Neuronal stem cell (in vitro differentiated cells): ENCODE measurements around the gene BRMS1.

Source experiments
- DNase-seq: peaks from one replicate; pipeline ENCODE4 v3.0.0-alpha.2; 2013; ENCODE audit warnings: low spot score
- H2AFZ ChIP-seq: one replicate; pipeline ENCODE4 v1.6.1; 2013; ENCODE audit warnings: mild to moderate bottlenecking, low read length, inconsistent platforms
- H2AK5ac ChIP-seq: 2 replicates; pipeline ENCODE4 v1.6.1; 2013; ENCODE audit warnings: low read depth, mild to moderate bottlenecking, inconsistent platforms, low read length, moderate library complexity, mixed read lengths
- H2BK120ac ChIP-seq: 2 replicates; pipeline ENCODE4 v1.6.1; 2013; ENCODE audit warnings: low read depth, mild to moderate bottlenecking, inconsistent platforms, low read length, moderate library complexity, mixed read lengths
- H2BK12ac ChIP-seq: one replicate; pipeline ENCODE4 v1.6.1; 2013; ENCODE audit warnings: low read length, inconsistent platforms
- H2BK15ac ChIP-seq: 2 replicates; pipeline ENCODE4 v1.6.1; 2013; ENCODE audit warnings: mild to moderate bottlenecking, low read length, inconsistent platforms, mixed read lengths
- H2BK5ac ChIP-seq: one replicate; pipeline ENCODE4 v1.6.1; 2013; ENCODE audit warnings: inconsistent platforms, mild to moderate bottlenecking, low read length, moderate library complexity
- H3K14ac ChIP-seq: one replicate; pipeline ENCODE4 v1.6.1; 2013; ENCODE audit warnings: low read length, inconsistent platforms
- H3K18ac ChIP-seq: 2 replicates; pipeline ENCODE4 v1.6.1; 2013; ENCODE audit warnings: low read length, inconsistent platforms
- H3K23ac ChIP-seq: 2 replicates; pipeline ENCODE4 v1.6.1; 2013; ENCODE audit warnings: low read depth, mild to moderate bottlenecking, mixed read lengths, low read length, inconsistent platforms; ENCODE audit not compliant: poor library complexity
- H3K27ac ChIP-seq: replicated peaks from 3 replicates; pipeline ENCODE4 v1.5.1; 2013; ENCODE audit warnings: low read length, inconsistent platforms
- H3K27me3 ChIP-seq, 3 experiments: 2 replicates each; pipeline ENCODE4 v1.6.1; 2013; ENCODE audit warnings: low read length in 3 of 3, mild to moderate bottlenecking in 2 of 3, inconsistent platforms in 1 of 3, low read depth in 1 of 3, mixed read lengths in 1 of 3, moderate library complexity in 1 of 3; ENCODE audit not compliant: control insufficient read depth in 3 of 3, insufficient read depth in 3 of 3
- H3K36me3 ChIP-seq, 2 donors: replicated peaks in 1 of 2; 2 replicates each; pipeline ENCODE4 v1.6.1; 2013; ENCODE audit warnings: low read length in 2 of 2; ENCODE audit not compliant: control insufficient read depth in 2 of 2, insufficient read depth in 2 of 2
- H3K4ac ChIP-seq: 2 replicates; pipeline ENCODE4 v1.6.1; 2013; ENCODE audit warnings: inconsistent platforms, mild to moderate bottlenecking, low read length, moderate library complexity
- H3K4me1 ChIP-seq, 2 donors: 1 replicate in 1 of 2; 2 replicates in 1 of 2; pipeline ENCODE4 v1.6.1; 2013; ENCODE audit warnings: low read length in 2 of 2, low read depth in 1 of 2; ENCODE audit not compliant: control insufficient read depth in 2 of 2, insufficient read depth in 1 of 2
- H3K4me2 ChIP-seq: one replicate; pipeline ENCODE4 v1.6.1; 2013; ENCODE audit warnings: mild to moderate bottlenecking, low read length, inconsistent platforms; ENCODE audit not compliant: insufficient read depth, poor library complexity, severe bottlenecking
- H3K4me3 ChIP-seq, 2 donors: 2 replicates each; pipeline ENCODE4 v1.5.1; 2013; ENCODE audit warnings: low read length in 2 of 2, mild to moderate bottlenecking in 2 of 2, inconsistent platforms in 1 of 2, moderate library complexity in 1 of 2
- H3K79me1 ChIP-seq: one replicate; pipeline ENCODE4 v1.6.1; 2013; ENCODE audit warnings: low read depth, mild to moderate bottlenecking, inconsistent platforms, low read length, moderate library complexity
- H3K9ac ChIP-seq: one replicate; pipeline ENCODE4 v1.6.1; 2013; ENCODE audit warnings: mild to moderate bottlenecking, low read depth, low read length, inconsistent platforms; ENCODE audit not compliant: poor library complexity
- H3K9me3 ChIP-seq, 2 donors: replicated peaks in 1 of 2; 2 replicates each; pipeline versions ENCODE3 to v1.6.1; 2013; ENCODE audit warnings: low read length in 2 of 2, mild to moderate bottlenecking in 2 of 2, inconsistent platforms in 1 of 2, low read depth in 1 of 2, mixed read lengths in 1 of 2, moderate library complexity in 1 of 2; ENCODE audit not compliant: control insufficient read depth in 2 of 2, insufficient read depth in 1 of 2
- H4K8ac ChIP-seq: one replicate; pipeline ENCODE4 v1.6.1; 2013; ENCODE audit warnings: low read depth, mild to moderate bottlenecking, inconsistent platforms, low read length, moderate library complexity
- H4K91ac ChIP-seq: one replicate; pipeline ENCODE4 v1.6.1; 2013; ENCODE audit warnings: low read length, low read depth, mild to moderate bottlenecking, inconsistent platforms; ENCODE audit not compliant: poor library complexity
- WGBS, 2 donors: extraction: QIAGEN DNeasy Blood & Tissue Kit; methylation state at CpG; one replicate each; pipeline ENCODE4 v1.1.7; 2013; ENCODE audit warnings: missing lambda C conversion rate in 2 of 2, mixed read lengths in 1 of 2; ENCODE audit not compliant: insufficient read length in 2 of 2, insufficient replicate concordance in 1 of 2; ENCODE audit errors: extremely low coverage in 2 of 2; 5-methylcytosine and 5-hydroxymethylcytosine counted together

The BRMS1 gene

DNA sequence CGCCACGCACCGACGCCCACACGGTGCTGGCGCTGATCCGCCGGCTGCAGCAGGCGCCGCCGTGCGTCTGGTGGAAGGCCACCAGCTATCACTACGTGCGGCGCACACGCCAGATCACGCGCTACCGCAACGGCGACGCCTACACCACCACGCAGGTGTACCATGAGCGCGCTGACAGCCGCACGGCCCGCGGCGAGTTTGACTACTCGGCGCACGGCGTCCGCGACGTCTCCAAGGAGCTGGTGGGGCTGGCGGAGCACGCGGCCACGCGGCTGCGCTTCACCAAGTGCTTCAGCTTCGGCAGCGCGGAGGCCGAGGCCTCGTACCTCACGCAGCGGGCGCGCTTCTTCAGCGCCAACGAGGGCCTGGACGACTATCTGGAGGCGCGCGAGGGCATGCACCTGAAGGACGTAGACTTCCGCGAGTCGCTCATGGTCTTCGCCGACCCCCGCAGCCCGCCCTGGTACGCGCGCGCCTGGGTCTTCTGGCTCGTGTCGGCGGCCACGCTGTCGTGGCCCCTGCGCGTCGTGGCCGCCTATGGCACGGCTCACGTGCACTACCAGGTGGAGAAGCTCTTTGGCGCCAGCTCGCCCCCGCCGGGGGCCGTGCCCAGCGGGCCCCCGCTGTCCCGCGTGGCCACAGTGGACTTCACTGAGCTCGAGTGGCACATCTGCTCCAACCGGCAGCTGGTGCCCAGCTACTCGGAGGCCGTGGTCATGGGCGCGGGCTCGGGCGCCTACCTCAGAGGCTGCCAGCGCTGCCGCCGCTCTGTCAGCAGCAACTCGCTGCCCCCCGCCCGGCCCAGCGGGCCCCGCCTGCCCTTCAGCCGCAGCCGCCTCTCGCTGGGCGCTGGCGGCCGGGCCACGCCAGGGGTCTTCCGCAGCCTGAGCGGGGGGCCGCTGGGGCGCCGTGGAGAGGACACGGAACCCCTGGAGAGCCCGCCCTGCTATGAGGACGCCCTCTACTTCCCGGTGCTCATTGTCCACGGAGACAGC lies 50.0 kb downstream of the BRMS1 start:
- H2AK5ac ChIP-seq: no peak overlapping the region
- H3K36me3 ChIP-seq: no peaks in the 10 kb centered on the region
- WGBS, 2 donors: no CpG with 5 or more reads among the region's 123 CpGs
- no peak overlapping the region for H2BK120ac ChIP-seq
- H3K18ac ChIP-seq: no peak overlapping the region
- H3K14ac ChIP-seq: peak overlapping the region; percentile 71
- peak overlapping the region; percentile 53 for H3K4ac ChIP-seq
- H3K27ac ChIP-seq: no peak overlapping the region
- H3K4me2 ChIP-seq: no peak overlapping the region
- no peak for DNase-seq
- H3K9me3 ChIP-seq: peaks cover 0 to 5% of the 10 kb centered on the region in 2 donors
- no peak overlapping the region for H4K91ac ChIP-seq
- H4K8ac ChIP-seq: no peak overlapping the region
- H2BK5ac ChIP-seq: no peak overlapping the region
- peak overlapping the region; percentile 75 for H2BK15ac ChIP-seq
- peak overlapping the region; percentile 85 for H3K23ac ChIP-seq
- no peak overlapping the region for H3K9ac ChIP-seq
- peaks cover 19 to 80% (median 40%) of the 10 kb centered on the region in 3 experiments for H3K27me3 ChIP-seq
- H3K79me1 ChIP-seq: peaks cover 6% of the 10 kb centered on the region
- no peak overlapping the region for H2AFZ ChIP-seq
- H2BK12ac ChIP-seq: no peak overlapping the region
- H3K4me3 ChIP-seq: no peak overlapping the region
- H3K4me1 ChIP-seq: peaks cover 2 to 8% of the 10 kb centered on the region in 2 donors

DNA sequence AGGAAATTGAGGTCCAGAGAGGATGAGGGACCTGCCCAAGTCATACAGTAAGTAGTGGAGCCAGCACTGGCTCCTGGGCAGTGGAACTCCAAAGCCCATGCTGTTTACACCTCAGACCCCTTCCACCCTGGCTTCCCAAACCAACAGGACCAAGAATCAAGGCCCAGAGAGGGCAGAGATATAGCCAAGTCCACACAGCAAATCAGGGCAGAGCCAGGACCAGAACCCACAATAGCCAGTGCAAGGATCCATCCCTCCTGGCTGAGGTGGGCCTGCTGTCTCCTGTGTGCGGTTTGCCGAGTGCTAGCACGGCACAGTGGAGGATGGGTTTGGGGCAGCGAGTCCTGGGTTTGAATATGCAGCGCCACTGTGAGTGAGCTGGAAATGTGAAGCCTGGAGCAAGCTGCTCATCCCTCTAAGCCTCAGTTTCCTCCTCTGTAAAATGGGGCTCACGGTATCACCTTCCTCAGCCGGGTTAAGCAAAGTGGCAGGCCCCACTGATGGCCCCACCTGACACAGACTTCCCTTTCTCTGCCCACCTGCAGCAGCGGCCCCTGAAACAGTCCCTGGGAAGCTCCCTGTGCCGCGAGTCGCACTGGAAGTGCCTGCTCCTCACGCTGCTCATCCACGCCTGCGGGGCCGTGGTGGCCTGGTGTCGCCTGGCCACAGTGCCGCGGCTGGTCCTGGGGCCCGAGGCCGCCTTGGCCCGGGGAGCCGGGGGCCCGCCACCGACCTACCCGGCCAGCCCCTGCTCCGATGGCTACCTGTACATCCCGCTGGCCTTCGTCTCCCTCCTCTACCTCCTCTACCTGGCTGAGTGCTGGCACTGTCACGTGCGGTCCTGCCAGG lies 50.9 kb downstream of the BRMS1 start:
- Histone ChIP-seq H3K4me2 (no peak overlapping the region), H2BK120ac (no peak overlapping the region), H2BK5ac (no peak overlapping the region), H3K9ac (no peak overlapping the region), H3K4me3 (no peak overlapping the region), H3K9me3 (peaks cover 0 to 5% of the 10 kb centered on the region in 2 donors), H3K4me1 (peaks cover 5 to 10% of the 10 kb centered on the region in 2 donors), H3K27me3 (peaks cover 19 to 76% (median 40%) of the 10 kb centered on the region in 3 experiments), H3K27ac (no peak overlapping the region), H4K8ac (no peak overlapping the region), H2BK15ac (no peak overlapping the region), H3K36me3 (no peaks in the 10 kb centered on the region), H2AK5ac (no peak overlapping the region), H3K23ac (peak overlapping the region; percentile 85), H3K4ac (no peak overlapping the region), H4K91ac (no peak overlapping the region), H2AFZ (no peak overlapping the region), H2BK12ac (no peak overlapping the region), H3K14ac (peak overlapping the region; percentile 71), H3K18ac (peak overlapping the region; percentile 28), H3K79me1 (peaks cover 6% of the 10 kb centered on the region)
- DNase-seq: no peak
- no CpG with 5 or more reads among the region's 30 CpGs for WGBS, 2 donors

DNA sequence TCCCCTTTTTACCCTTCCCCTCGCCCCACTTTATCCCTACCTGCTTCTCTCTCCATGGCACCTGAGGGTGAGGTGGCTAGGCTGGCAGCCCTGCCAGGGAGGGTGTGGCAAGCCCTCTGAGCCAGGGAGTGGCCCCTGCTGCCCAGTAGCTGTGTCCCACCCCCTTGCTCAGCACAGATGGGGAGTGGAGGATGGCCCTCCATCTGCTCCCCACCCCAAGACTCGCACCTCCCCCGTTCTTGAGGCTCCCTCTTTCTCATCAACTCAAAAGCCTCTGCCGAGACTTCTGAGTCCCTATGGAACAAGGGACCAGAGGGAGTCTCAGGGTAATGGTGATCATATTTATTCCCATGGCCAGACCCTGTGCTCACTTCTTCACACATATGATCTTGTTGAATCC lies 51.6 kb downstream of the BRMS1 start:
- DNase-seq: no peak
- H3K18ac ChIP-seq: no peak overlapping the region

More for the DNA sequence above, 51.6 kb downstream of the BRMS1 start:
- Histone ChIP-seq H4K8ac (no peak overlapping the region), H3K79me1 (peaks cover 8% of the 10 kb centered on the region), H3K9me3 (peaks cover 0 to 5% of the 10 kb centered on the region in 2 donors), H3K23ac (no peak overlapping the region), H3K27me3 (peaks cover 19 to 73% (median 40%) of the 10 kb centered on the region in 3 experiments), H2BK12ac (no peak overlapping the region), H3K14ac (no peak overlapping the region), H2AFZ (no peak overlapping the region), H2BK15ac (no peak overlapping the region), H3K4ac (no peak overlapping the region), H3K9ac (no peak overlapping the region), H2BK5ac (no peak overlapping the region), H3K4me2 (no peak overlapping the region), H3K27ac (no peak overlapping the region), H3K4me1 (peaks cover 5 to 10% of the 10 kb centered on the region in 2 donors), H3K36me3 (no peaks in the 10 kb centered on the region), H3K4me3 (no peak overlapping the region), H2BK120ac (no peak overlapping the region), H4K91ac (no peak overlapping the region), H2AK5ac (no peak overlapping the region)
- no CpG with 5 or more reads among the region's 4 CpGs for WGBS, 2 donors
